DOHH2 (cell line): ENCODE measurements around the gene S100Z.

Experiments
- H3F3A ChIP-seq: fragments of 200-600 bp; sonication (generic), shearing (Covaris generic); 2 replicates; pipeline ENCODE4 v1.6.0; 2016; ENCODE audit warnings: antibody characterized with exemption, mild to moderate bottlenecking; ENCODE audit not compliant: control insufficient read depth, insufficient read depth
- H3K27ac ChIP-seq: fragments of 200-600 bp; sonication (generic); 2 replicates; pipeline ENCODE4 v1.5.1; 2014; ENCODE audit warnings: low read depth, mild to moderate bottlenecking, low read length, moderate library complexity
- H3K27me3 ChIP-seq: fragments of 200-600 bp; sonication (generic); 2 replicates; pipeline ENCODE4 v1.6.1; 2014; ENCODE audit warnings: mild to moderate bottlenecking, low read length, mixed read lengths; ENCODE audit not compliant: control insufficient read depth
- H3K36me3 ChIP-seq: fragments of 200-600 bp; sonication (generic); 2 replicates; pipeline ENCODE4 v1.6.1; 2014; ENCODE audit warnings: mild to moderate bottlenecking, low read length, moderate library complexity, mixed read lengths; ENCODE audit not compliant: control insufficient read depth
- H3K4me1 ChIP-seq: fragments of 200-600 bp; sonication (generic); 2 replicates; pipeline ENCODE4 v1.6.1; 2014; ENCODE audit warnings: mild to moderate bottlenecking, low read length, mixed read lengths; ENCODE audit not compliant: control insufficient read depth
- H3K4me2 ChIP-seq: fragments of 200-600 bp; sonication (generic); 2 replicates; pipeline ENCODE4 v1.6.0; 2014; ENCODE audit warnings: mild to moderate bottlenecking, low read length, moderate library complexity
- H3K4me3 ChIP-seq: fragments of 200-600 bp; sonication (generic); 2 replicates; pipeline ENCODE4 v1.5.1; 2014; ENCODE audit warnings: mild to moderate bottlenecking, low read length, mixed read lengths
- H3K79me2 ChIP-seq: fragments of 200-600 bp; sonication (generic); 2 replicates; pipeline ENCODE4 v1.6.1; 2014; ENCODE audit warnings: mild to moderate bottlenecking, low read length, mixed read lengths; ENCODE audit not compliant: control insufficient read depth
- H3K9me2 ChIP-seq: fragments of 200-600 bp; sonication (generic); replicated peaks from 2 replicates; pipeline ENCODE4 v1.6.1; 2014; ENCODE audit warnings: mild to moderate bottlenecking, low read length, mixed read lengths; ENCODE audit not compliant: control insufficient read depth
- H3K9me3 ChIP-seq: fragments of 200-600 bp; sonication (generic); 2 replicates; pipeline ENCODE4 v1.6.1; 2014; ENCODE audit warnings: antibody characterized with exemption, low read length, mixed read lengths; ENCODE audit not compliant: control insufficient read depth, insufficient read depth
- H4K20me1 ChIP-seq: fragments of 200-600 bp; sonication (generic); 2 replicates; pipeline ENCODE4 v1.6.0; 2014; ENCODE audit warnings: low read depth, mild to moderate bottlenecking, antibody characterized with exemption, low read length, moderate library complexity; ENCODE audit not compliant: control insufficient read depth, insufficient read depth
- EZH2phosphoT487 ChIP-seq: fragments of 200-600 bp; sonication (generic); IDR thresholded peaks from 2 replicates; pipeline ENCODE4 v1.6.1; 2017; ENCODE audit warnings: borderline replicate concordance, mild to moderate bottlenecking, antibody characterized with exemption, low read length, moderate library complexity, mixed read lengths
- TF ChIP-seq, protein P1 (sequence below): fragments of 200-600 bp; sonication (generic); IDR thresholded peaks from one replicate; pipeline ENCODE4 v1.5.1; 2014; ENCODE audit warnings: antibody characterized with exemption, mild to moderate bottlenecking, low read depth, low read length; ENCODE audit not compliant: poor library complexity, severe bottlenecking

The S100Z gene

GRCh38 chr5:76867827-76868693 is 18.2 kb downstream of the S100Z start:
- peaks cover 60% of the 10 kb centered on the region for H3K4me1 ChIP-seq
- H3K36me3 ChIP-seq: no peaks in the 10 kb centered on the region
- H3K27ac ChIP-seq: no peak overlapping the region
- TF ChIP-seq, protein P1, sequence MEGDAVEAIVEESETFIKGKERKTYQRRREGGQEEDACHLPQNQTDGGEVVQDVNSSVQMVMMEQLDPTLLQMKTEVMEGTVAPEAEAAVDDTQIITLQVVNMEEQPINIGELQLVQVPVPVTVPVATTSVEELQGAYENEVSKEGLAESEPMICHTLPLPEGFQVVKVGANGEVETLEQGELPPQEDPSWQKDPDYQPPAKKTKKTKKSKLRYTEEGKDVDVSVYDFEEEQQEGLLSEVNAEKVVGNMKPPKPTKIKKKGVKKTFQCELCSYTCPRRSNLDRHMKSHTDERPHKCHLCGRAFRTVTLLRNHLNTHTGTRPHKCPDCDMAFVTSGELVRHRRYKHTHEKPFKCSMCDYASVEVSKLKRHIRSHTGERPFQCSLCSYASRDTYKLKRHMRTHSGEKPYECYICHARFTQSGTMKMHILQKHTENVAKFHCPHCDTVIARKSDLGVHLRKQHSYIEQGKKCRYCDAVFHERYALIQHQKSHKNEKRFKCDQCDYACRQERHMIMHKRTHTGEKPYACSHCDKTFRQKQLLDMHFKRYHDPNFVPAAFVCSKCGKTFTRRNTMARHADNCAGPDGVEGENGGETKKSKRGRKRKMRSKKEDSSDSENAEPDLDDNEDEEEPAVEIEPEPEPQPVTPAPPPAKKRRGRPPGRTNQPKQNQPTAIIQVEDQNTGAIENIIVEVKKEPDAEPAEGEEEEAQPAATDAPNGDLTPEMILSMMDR: peak; percentile 83
- TF ChIP-seq EZH2phosphoT487: no peak
- peak overlapping the region; percentile 60 for H3K4me2 ChIP-seq
- H3F3A ChIP-seq: peaks cover 5% of the 10 kb centered on the region
- H3K9me2 ChIP-seq: no peaks in the 10 kb centered on the region
- no peaks in the 10 kb centered on the region for H3K9me3 ChIP-seq
- no peaks in the 10 kb centered on the region for H4K20me1 ChIP-seq
- H3K79me2 ChIP-seq: no peaks in the 10 kb centered on the region
- H3K27me3 ChIP-seq: no peaks in the 10 kb centered on the region
- H3K4me3 ChIP-seq: no peak overlapping the region

DNA sequence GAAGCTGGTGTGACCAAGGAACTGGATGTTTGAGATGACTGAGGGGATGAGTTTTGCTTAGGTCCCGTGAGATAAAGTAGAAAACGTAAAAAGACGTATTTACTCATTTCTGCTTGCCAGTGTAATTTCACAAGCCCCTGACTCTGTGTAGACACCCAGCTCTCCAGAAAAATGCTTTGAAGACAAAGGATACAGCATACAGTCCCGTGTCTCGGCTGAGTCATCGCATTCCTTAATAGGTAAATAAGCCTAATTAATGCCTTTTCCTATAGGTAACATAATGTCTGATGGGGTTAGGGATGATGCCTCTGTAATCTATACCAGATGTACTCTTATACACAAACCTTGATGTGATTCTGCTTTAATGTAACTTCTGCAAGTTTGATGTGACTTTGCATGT is 20.2 kb downstream of the S100Z start:
- no peaks in the 10 kb centered on the region for H3K27me3 ChIP-seq
- H3K9me2 ChIP-seq: no peaks in the 10 kb centered on the region
- no peaks in the 10 kb centered on the region for H4K20me1 ChIP-seq
- no peaks in the 10 kb centered on the region for H3K9me3 ChIP-seq
- TF ChIP-seq EZH2phosphoT487: no peak
- TF ChIP-seq, protein P1: no peak
- peaks cover under 1% of the 10 kb centered on the region; the same call in 1 of the 2 replicates for H3K36me3 ChIP-seq
- H3K27ac ChIP-seq: no peak overlapping the region
- H3F3A ChIP-seq: peaks cover 18% of the 10 kb centered on the region
- no peak overlapping the region for H3K4me3 ChIP-seq
- no peak overlapping the region for H3K4me2 ChIP-seq
- peaks cover 2% of the 10 kb centered on the region for H3K79me2 ChIP-seq
- peaks cover 72% of the 10 kb centered on the region for H3K4me1 ChIP-seq

DNA sequence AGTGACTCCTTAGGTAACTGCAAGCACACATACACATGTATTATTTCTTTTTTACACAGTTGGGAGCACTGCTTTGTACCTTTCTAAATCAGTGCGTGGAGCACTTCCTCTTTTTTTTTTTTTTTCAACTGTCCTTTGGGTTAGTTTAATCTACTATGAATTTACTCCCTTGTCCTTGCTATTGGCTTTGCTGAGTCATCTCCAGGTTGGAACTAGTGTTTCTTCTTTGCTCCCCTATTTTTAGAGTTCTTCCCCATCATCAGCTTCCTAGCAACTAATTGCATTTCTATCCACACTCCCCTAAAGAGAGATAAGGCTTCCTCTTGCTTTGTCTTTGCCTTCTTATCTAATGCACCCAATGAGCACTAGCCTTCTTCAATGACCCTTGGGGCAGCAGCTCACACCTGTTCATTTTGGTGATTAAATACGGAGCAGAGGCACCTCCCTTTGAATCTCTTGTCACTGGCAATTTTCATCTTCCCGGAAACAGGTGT is 24.3 kb downstream of the S100Z start:
- H3K4me2 ChIP-seq: peak overlapping the region; percentile 84
- H3K4me3 ChIP-seq: peak overlapping the region; percentile 87
- peaks cover 42% of the 10 kb centered on the region for H3K79me2 ChIP-seq
- H4K20me1 ChIP-seq: peaks cover 7% of the 10 kb centered on the region; the same call in 1 of the 2 replicates
- no peaks in the 10 kb centered on the region for H3K9me2 ChIP-seq
- TF ChIP-seq EZH2phosphoT487: no peak
- TF ChIP-seq, protein P1: no peak
- H3K9me3 ChIP-seq: no peaks in the 10 kb centered on the region
- peaks cover 67% of the 10 kb centered on the region for H3K4me1 ChIP-seq
- peak overlapping the region; percentile 96 for H3K27ac ChIP-seq
- no peaks in the 10 kb centered on the region for H3K27me3 ChIP-seq
- H3F3A ChIP-seq: peaks cover 18% of the 10 kb centered on the region
- H3K36me3 ChIP-seq: peaks cover 42% of the 10 kb centered on the region
